Measurements from ENCODE around the gene SMU1. TPM values are rescaled to one million over a fixed set of nuclear protein-coding genes. Genes with fewer than 3 reads are reported as not detected.

The SMU1 gene
- total and polyA plus RNA-seq, 2 of the 13 experiments (the other 11 are each of a cell fraction or from before 2014, with no cell fraction given) = 12.9 to 36.6 TPM

DNA sequence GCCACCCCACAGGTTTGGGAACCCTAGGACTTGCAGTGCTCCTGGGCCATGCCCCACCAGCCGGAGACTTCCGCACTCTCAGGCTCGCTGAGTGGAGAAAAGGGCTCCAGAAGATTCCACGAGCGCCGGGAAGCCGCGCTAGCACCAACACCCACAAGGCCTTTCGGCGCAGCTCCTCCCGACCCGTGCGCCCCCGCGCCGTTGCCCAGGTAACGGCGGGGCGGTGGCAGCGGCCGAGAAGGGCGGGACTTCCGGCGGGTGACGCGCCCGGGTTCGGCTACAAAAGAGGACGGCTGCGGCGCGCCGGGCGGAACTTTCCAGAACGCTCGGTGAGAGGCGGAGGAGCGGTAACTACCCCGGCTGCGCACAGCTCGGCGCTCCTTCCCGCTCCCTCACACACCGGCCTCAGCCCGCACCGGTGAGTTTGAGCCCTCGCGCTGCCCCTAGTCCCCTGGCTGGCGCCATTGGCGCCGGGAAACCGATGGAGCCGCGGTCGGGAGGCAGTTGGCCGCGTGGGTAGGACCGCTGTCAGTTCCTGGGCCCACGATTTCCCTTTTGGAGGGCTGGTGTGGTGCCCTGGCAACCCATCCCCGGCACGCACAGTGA is 51.4 kb downstream of the SMU1 start, which contains the start of gene DNAJA1 (continued):
- TF ChIP-seq, protein P1, sequence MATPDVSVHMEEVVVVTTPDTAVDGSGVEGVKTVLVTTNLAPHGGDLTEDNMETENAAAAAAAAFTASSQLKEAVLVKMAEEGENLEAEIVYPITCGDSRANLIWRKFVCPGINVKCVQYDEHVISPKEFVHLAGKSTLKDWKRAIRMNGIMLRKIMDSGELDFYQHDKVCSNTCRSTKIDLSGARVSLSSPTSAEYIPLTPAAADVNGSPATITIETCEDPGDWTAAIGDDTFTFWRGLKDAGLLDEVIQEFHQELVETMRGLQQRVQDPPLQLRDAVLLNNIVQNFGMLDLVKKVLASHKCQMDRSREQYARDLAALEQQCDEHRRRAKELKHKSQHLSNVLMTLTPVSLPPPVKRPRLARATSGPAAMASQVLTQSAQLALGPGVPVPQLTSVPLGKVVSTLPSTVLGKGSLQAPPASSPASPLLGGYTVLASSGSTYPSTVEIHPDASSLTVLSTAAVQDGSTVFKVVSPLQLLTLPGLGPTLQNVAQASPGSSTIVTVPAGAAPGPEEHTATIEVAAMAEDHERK (CRISPR knock-in tag; IDR thresholded peaks at IDR 0.05; ENCODE audit: low read depth) = no peak; the same call in 1 of the 2 replicates
- TF ChIP-seq DMAP1 (CRISPR knock-in tag; IDR thresholded peaks at IDR 0.05) = peak; percentile 85; the same call in 1 of the 2 replicates
- no peak for TF ChIP-seq SP140L (CRISPR knock-in tag; IDR thresholded peaks at IDR 0.05; ENCODE audit: borderline replicate concordance)
- TF ChIP-seq HIVEP1 (CRISPR knock-in tag; IDR thresholded peaks at IDR 0.05) = peak; percentile 84
- TF ChIP-seq ZNF337 (CRISPR knock-in tag; IDR thresholded peaks at IDR 0.05; ENCODE audit: borderline replicate concordance, low read depth) = peak; percentile 81
- TF ChIP-seq, protein P2, sequence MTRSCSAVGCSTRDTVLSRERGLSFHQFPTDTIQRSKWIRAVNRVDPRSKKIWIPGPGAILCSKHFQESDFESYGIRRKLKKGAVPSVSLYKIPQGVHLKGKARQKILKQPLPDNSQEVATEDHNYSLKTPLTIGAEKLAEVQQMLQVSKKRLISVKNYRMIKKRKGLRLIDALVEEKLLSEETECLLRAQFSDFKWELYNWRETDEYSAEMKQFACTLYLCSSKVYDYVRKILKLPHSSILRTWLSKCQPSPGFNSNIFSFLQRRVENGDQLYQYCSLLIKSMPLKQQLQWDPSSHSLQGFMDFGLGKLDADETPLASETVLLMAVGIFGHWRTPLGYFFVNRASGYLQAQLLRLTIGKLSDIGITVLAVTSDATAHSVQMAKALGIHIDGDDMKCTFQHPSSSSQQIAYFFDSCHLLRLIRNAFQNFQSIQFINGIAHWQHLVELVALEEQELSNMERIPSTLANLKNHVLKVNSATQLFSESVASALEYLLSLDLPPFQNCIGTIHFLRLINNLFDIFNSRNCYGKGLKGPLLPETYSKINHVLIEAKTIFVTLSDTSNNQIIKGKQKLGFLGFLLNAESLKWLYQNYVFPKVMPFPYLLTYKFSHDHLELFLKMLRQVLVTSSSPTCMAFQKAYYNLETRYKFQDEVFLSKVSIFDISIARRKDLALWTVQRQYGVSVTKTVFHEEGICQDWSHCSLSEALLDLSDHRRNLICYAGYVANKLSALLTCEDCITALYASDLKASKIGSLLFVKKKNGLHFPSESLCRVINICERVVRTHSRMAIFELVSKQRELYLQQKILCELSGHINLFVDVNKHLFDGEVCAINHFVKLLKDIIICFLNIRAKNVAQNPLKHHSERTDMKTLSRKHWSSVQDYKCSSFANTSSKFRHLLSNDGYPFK (CRISPR knock-in tag; IDR thresholded peaks at IDR 0.05; ENCODE audit: borderline replicate concordance) = peak; percentile 91
- no peak for TF ChIP-seq PTBP1 (IDR thresholded peaks at IDR 0.05; ENCODE audit: low read depth, low read length, poor library complexity, severe bottlenecking)
- TF ChIP-seq, protein P3, sequence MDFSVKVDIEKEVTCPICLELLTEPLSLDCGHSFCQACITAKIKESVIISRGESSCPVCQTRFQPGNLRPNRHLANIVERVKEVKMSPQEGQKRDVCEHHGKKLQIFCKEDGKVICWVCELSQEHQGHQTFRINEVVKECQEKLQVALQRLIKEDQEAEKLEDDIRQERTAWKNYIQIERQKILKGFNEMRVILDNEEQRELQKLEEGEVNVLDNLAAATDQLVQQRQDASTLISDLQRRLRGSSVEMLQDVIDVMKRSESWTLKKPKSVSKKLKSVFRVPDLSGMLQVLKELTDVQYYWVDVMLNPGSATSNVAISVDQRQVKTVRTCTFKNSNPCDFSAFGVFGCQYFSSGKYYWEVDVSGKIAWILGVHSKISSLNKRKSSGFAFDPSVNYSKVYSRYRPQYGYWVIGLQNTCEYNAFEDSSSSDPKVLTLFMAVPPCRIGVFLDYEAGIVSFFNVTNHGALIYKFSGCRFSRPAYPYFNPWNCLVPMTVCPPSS (IDR thresholded peaks at IDR 0.05) = no peak
- TF ChIP-seq GABPB1 (CRISPR knock-in tag; IDR thresholded peaks at IDR 0.05) = peak; percentile 97
- peak; percentile 52; the same call in 1 of the 2 replicates for TF ChIP-seq RAD21 (CRISPR knock-in tag; IDR thresholded peaks at IDR 0.05)
- 0 out of 2 replicates have a peak, but pooled peaks have one; percentile 15 for TF ChIP-seq HNF4G (IDR thresholded peaks at IDR 0.05; ENCODE audit: borderline replicate concordance, low read depth, low read length)
- TF ChIP-seq HNF4G (CRISPR knock-in tag; IDR thresholded peaks at IDR 0.05; ENCODE audit: borderline replicate concordance, low read depth) = 0 out of 2 replicates have a peak, but pooled peaks have one; percentile 20
- 0 out of 2 replicates have a peak, but pooled peaks have one; percentile 29 for TF ChIP-seq WIZ (CRISPR knock-in tag; IDR thresholded peaks at IDR 0.05)
- peak; percentile 32; the same call in 1 of the 2 replicates for TF ChIP-seq NRL (CRISPR knock-in tag; IDR thresholded peaks at IDR 0.05; ENCODE audit: borderline replicate concordance)
- no peak for TF ChIP-seq FOXK2 (IDR thresholded peaks at IDR 0.05)
- TF ChIP-seq ZNF839 (CRISPR knock-in tag; IDR thresholded peaks at IDR 0.05; ENCODE audit: borderline replicate concordance) = peak; percentile 93; the same call in 1 of the 2 replicates
- 0 out of 2 replicates have a peak, but pooled peaks have one; percentile 42 for TF ChIP-seq SP5 (CRISPR knock-in tag; IDR thresholded peaks at IDR 0.05; ENCODE audit: borderline replicate concordance, low read depth)
- TF ChIP-seq ZNF180 (CRISPR knock-in tag; IDR thresholded peaks at IDR 0.05; ENCODE audit: borderline replicate concordance, low read depth) = no peak
- peak; percentile 46; the same call in 1 of the 2 replicates for TF ChIP-seq ARNT2 (CRISPR knock-in tag; IDR thresholded peaks at IDR 0.05; ENCODE audit: low read depth)
- TF ChIP-seq, protein P4, sequence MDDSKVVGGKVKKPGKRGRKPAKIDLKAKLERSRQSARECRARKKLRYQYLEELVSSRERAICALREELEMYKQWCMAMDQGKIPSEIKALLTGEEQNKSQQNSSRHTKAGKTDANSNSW (CRISPR knock-in tag; IDR thresholded peaks at IDR 0.05; ENCODE audit: borderline replicate concordance) = no peak
- TF ChIP-seq ZNF30 (CRISPR knock-in tag; IDR thresholded peaks at IDR 0.05) = no peak
- TF ChIP-seq, protein P5, sequence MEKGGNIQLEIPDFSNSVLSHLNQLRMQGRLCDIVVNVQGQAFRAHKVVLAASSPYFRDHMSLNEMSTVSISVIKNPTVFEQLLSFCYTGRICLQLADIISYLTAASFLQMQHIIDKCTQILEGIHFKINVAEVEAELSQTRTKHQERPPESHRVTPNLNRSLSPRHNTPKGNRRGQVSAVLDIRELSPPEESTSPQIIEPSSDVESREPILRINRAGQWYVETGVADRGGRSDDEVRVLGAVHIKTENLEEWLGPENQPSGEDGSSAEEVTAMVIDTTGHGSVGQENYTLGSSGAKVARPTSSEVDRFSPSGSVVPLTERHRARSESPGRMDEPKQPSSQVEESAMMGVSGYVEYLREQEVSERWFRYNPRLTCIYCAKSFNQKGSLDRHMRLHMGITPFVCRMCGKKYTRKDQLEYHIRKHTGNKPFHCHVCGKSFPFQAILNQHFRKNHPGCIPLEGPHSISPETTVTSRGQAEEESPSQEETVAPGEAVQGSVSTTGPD (CRISPR knock-in tag; IDR thresholded peaks at IDR 0.05) = no peak
